ENCODE data around the gene KIFBP. TPM values are rescaled to one million over a fixed set of nuclear protein-coding genes. Genes with fewer than 3 reads are reported as not detected.
A peak's percentile ranks its signal among the peaks of the same experiment; 100 is the strongest.

The KIFBP gene
- total and polyA plus RNA-seq, 9 of the 15 experiments (the other 6 are each of a cell fraction or from before 2014, with no cell fraction given) = 5.6 to 23.2 (median 14.8) TPM

DNA sequence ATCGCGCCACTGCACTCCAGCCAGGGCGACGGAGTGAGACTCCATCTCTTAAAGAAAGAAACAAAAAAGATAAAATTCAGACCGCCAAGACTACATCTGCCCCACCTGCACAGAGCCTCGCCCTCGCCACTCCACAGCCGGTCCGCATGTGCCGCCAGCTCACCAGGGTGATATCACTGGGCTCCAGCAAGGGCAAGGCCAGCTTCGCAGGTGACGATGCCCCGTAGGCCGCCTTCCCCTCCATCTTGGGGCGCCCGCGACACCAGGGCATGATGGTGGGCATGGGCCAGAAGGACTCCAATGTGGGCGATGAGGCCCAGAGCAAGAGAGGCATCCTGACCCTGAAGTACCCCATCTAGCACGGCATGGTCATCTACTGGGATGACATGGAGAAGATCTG is 34.0 kb downstream of the KIFBP start:
- no peaks in the 10 kb centered on the region for H3K9me1 ChIP-seq (ENCODE audit: control insufficient read depth, insufficient read depth, low read length)
- FAIRE-seq (no peak), ATAC-seq (no peak), DNase-seq (ENCODE audit: extremely low read depth in 1 of 4, low spot score in 3 of 4) (no peak)
- no peaks in the 10 kb centered on the region for H3K9me3 ChIP-seq (replicated peaks; ENCODE audit: control insufficient read depth, insufficient read depth, low read depth, low read length)
- no TSS peak for BruUV-seq (replicated peaks)
- no peak overlapping the region for H3K27ac ChIP-seq (ENCODE audit: extremely low read depth, low read depth, low read length)
- intact Hi-C loops (cut with micrococcal nuclease) = no loop called here
- H3K4me1 ChIP-seq (replicated peaks in 1 of 2; ENCODE audit: control insufficient read depth in 2 of 2, insufficient read depth in 2 of 2, low read length in 2 of 2) = peaks cover 14 to 15% of the 10 kb centered on the region in 2 experiments
- no peak overlapping the region for H3K9ac ChIP-seq (ENCODE audit: insufficient read depth in 1 of 2, low read depth in 2 of 2, low read length in 2 of 2)
- no peaks in the 10 kb centered on the region for H3K79me2 ChIP-seq (ENCODE audit: control insufficient read depth, insufficient read depth, low read length)
- CTCF ChIA-PET (ENCODE audit: low intra/inter-chr PET ratio) = no interaction called here
- H2AFZ ChIP-seq (ENCODE audit: low read depth, low read length) = no peak overlapping the region
- H3K4me3 ChIP-seq = no peak overlapping the region
- H3K36me3 ChIP-seq (ENCODE audit: control insufficient read depth, insufficient read depth, low read length) = no peaks in the 10 kb centered on the region
- no peak overlapping the region for H3K4me2 ChIP-seq (ENCODE audit: insufficient read depth, low read length)
- TF ChIP-seq KLF6 (CRISPR knock-in tag; IDR thresholded peaks at IDR 0.05; ENCODE audit: borderline replicate concordance) (no peak), NCOA6 (IDR thresholded peaks at IDR 0.05) (no peak), HMG20A (CRISPR knock-in tag; conservative IDR thresholded peaks at IDR 0.05) (no peak), MYBL2 (IDR thresholded peaks at IDR 0.05; ENCODE audit: low read depth) (no peak), MYBL2 (CRISPR knock-in tag; IDR thresholded peaks at IDR 0.05; ENCODE audit: borderline replicate concordance) (0 out of 2 replicates have a peak, but pooled peaks have one; percentile 36)
- TF ChIP-seq, protein P1, sequence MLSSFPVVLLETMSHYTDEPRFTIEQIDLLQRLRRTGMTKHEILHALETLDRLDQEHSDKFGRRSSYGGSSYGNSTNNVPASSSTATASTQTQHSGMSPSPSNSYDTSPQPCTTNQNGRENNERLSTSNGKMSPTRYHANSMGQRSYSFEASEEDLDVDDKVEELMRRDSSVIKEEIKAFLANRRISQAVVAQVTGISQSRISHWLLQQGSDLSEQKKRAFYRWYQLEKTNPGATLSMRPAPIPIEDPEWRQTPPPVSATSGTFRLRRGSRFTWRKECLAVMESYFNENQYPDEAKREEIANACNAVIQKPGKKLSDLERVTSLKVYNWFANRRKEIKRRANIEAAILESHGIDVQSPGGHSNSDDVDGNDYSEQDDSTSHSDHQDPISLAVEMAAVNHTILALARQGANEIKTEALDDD (IDR thresholded peaks at IDR 0.05) = no peak
- in situ Hi-C loops (cut with MboI) = no loop called here
- no peaks in the 10 kb centered on the region for H4K20me1 ChIP-seq (replicated peaks; ENCODE audit: control insufficient read depth, insufficient read depth, low read length)
- WGBS (ENCODE audit: insufficient coverage, low coverage, missing lambda C conversion rate) = 80% methylated on average over 15 of the region's 19 CpGs
- POLR2A ChIA-PET = interaction anchor here (0.6 to 1.6 kb wide), 4 partner anchors 10 to 74 kb away, joined by 3 to 5 read pairs (median 4); no protein-coding TSS in a partner anchor
- H3K27me3 ChIP-seq (ENCODE audit: control insufficient read depth in 2 of 2, insufficient read depth in 2 of 2, low read length in 2 of 2) = no peaks in the 10 kb centered on the region

Measured in K562 (cell line).